ENCODE results near the gene DDX1.

DNA sequence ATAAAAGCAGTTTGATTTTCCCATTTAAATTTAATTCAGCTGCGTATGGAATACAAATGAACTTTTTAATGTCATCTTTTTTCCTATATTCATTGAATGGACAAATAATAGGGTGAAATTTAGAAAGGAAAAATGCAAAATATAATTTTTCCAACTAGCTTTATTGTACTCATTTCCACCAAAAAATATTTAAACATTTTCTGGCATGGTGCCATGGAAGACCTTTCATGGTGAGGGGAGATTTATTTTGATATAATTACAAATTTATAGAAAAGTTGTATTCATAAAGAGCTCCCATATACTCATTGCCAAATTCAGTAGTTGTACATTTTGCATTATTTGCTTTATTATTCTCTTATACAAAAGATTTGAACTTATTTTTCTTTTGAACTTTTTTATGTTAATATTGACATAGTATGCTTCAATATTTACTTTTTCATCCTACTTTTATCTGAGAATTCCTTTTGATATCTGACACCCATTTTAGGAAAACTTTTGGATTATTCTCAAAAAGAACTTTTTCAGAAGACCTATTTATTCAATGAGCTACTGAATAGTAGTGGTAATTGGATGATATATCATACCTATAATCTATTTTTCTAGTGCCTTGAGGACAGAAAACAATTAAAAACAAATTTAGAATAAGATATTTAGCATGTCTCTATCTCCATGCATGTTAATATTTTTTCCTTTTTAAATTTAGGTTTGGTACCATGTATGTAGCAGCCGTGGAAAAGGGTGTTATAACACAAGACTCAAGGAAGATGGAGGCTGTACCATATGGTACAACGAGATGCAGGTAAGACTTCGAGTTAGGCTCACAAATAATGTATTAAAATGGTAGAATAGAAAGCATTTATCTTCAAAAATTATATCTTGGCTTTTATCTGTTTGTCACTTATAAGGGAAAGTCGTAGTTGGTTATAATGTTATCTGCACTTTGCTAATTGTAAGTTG lies 37.5 kb downstream of the DDX1 start:
- TF ChIP-seq, protein P1, sequence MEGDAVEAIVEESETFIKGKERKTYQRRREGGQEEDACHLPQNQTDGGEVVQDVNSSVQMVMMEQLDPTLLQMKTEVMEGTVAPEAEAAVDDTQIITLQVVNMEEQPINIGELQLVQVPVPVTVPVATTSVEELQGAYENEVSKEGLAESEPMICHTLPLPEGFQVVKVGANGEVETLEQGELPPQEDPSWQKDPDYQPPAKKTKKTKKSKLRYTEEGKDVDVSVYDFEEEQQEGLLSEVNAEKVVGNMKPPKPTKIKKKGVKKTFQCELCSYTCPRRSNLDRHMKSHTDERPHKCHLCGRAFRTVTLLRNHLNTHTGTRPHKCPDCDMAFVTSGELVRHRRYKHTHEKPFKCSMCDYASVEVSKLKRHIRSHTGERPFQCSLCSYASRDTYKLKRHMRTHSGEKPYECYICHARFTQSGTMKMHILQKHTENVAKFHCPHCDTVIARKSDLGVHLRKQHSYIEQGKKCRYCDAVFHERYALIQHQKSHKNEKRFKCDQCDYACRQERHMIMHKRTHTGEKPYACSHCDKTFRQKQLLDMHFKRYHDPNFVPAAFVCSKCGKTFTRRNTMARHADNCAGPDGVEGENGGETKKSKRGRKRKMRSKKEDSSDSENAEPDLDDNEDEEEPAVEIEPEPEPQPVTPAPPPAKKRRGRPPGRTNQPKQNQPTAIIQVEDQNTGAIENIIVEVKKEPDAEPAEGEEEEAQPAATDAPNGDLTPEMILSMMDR (IDR thresholded peaks at IDR 0.05), result no peak
- TF ChIP-seq EP300 (IDR thresholded peaks at IDR 0.05) (no peak), POLR2AphosphoS5 (IDR thresholded peaks at IDR 0.05) (no peak)

Data from esophagus muscularis mucosa (tissue), 4 donors.